ENCODE measurements around the gene LRP1.

The LRP1 gene

GRCh38 chr12:57242329-57242690 is 114.0 kb downstream of the LRP1 start:
- no peak for TF ChIP-seq TAF1 (IDR thresholded peaks at IDR 0.05; ENCODE audit: borderline replicate concordance, low read depth, low read length)
- TF ChIP-seq POLR2AphosphoS5 (IDR thresholded peaks at IDR 0.05; ENCODE audit: low read depth, low read length) = no peak
- TF ChIP-seq POLR2A (IDR thresholded peaks at IDR 0.05; ENCODE audit: low read depth, low read length) = no peak
- peak; percentile 58 for FAIRE-seq
- no peak for DNase-seq (ENCODE audit: insufficient read length)

- FAIRE-seq (peak; percentile 81), DNase-seq (ENCODE audit: insufficient read length) (peak; percentile 77)
- TF ChIP-seq TAF1 (IDR thresholded peaks at IDR 0.05; ENCODE audit: borderline replicate concordance, low read depth, low read length) (no peak), POLR2AphosphoS5 (IDR thresholded peaks at IDR 0.05; ENCODE audit: low read depth, low read length) (no peak), POLR2A (IDR thresholded peaks at IDR 0.05; ENCODE audit: low read depth, low read length) (no peak)
Measured at GRCh38 chr12:57242691-57243454, 114.6 kb downstream of the LRP1 start.

GRCh38 chr12:57243521-57244311 is 115.4 kb downstream of the LRP1 start:
- peak; percentile 82 for FAIRE-seq
- peak; percentile 72 for DNase-seq (ENCODE audit: insufficient read length)
- TF ChIP-seq TAF1 (IDR thresholded peaks at IDR 0.05; ENCODE audit: borderline replicate concordance, low read depth, low read length) (no peak), POLR2A (IDR thresholded peaks at IDR 0.05; ENCODE audit: low read depth, low read length) (no peak)

- FAIRE-seq (no peak), DNase-seq (ENCODE audit: insufficient read length) (no peak)
- no peak for TF ChIP-seq POLR2A (IDR thresholded peaks at IDR 0.05; ENCODE audit: low read depth, low read length)
- no peak for TF ChIP-seq TAF1 (IDR thresholded peaks at IDR 0.05; ENCODE audit: borderline replicate concordance, low read depth, low read length)
- no peak for TF ChIP-seq POLR2AphosphoS5 (IDR thresholded peaks at IDR 0.05; ENCODE audit: low read depth, low read length)
Measured at GRCh38 chr12:57244312-57244696, 116.0 kb downstream of the LRP1 start.

- no peak for DNase-seq (ENCODE audit: insufficient read length)
- FAIRE-seq = no peak
- no peak for TF ChIP-seq POLR2A (IDR thresholded peaks at IDR 0.05; ENCODE audit: low read depth, low read length)
- TF ChIP-seq TAF1 (IDR thresholded peaks at IDR 0.05; ENCODE audit: borderline replicate concordance, low read depth, low read length) = no peak
- no peak for TF ChIP-seq POLR2AphosphoS5 (IDR thresholded peaks at IDR 0.05; ENCODE audit: low read depth, low read length)
Measured at GRCh38 chr12:57247041-57247440, 118.8 kb downstream of the LRP1 start.

- no peak for TF ChIP-seq TAF1 (IDR thresholded peaks at IDR 0.05; ENCODE audit: borderline replicate concordance, low read depth, low read length)
- no peak for TF ChIP-seq POLR2AphosphoS5 (IDR thresholded peaks at IDR 0.05; ENCODE audit: low read depth, low read length)
- no peak for TF ChIP-seq POLR2A (IDR thresholded peaks at IDR 0.05; ENCODE audit: low read depth, low read length)
- DNase-seq (ENCODE audit: insufficient read length) = no peak
- no peak for FAIRE-seq
Measured at GRCh38 chr12:57248934-57249742, 120.9 kb downstream of the LRP1 start.

GRCh38 chr12:57250541-57250940 is 122.3 kb downstream of the LRP1 start:
- no peak for FAIRE-seq
- no peak for DNase-seq (ENCODE audit: insufficient read length)
- TF ChIP-seq POLR2AphosphoS5 (IDR thresholded peaks at IDR 0.05; ENCODE audit: low read depth, low read length) (no peak), POLR2A (IDR thresholded peaks at IDR 0.05; ENCODE audit: low read depth, low read length) (no peak), TAF1 (IDR thresholded peaks at IDR 0.05; ENCODE audit: borderline replicate concordance, low read depth, low read length) (no peak)

- TF ChIP-seq TAF1 (IDR thresholded peaks at IDR 0.05; ENCODE audit: borderline replicate concordance, low read depth, low read length) (no peak), POLR2A (IDR thresholded peaks at IDR 0.05; ENCODE audit: low read depth, low read length) (no peak)
- FAIRE-seq (no peak), DNase-seq (ENCODE audit: insufficient read length) (no peak)
Measured at GRCh38 chr12:57250956-57251355, 122.7 kb downstream of the LRP1 start, which contains the start of gene STAC3. Gene STAC3 (minus strand): TSS chr12:57251187. CDS start chr12:57249636, 1,551 bp downstream.

GRCh38 chr12:57254506-57255280 is 126.4 kb downstream of the LRP1 start:
- FAIRE-seq (no peak), DNase-seq (ENCODE audit: insufficient read length) (no peak)
- no peak for TF ChIP-seq POLR2A (IDR thresholded peaks at IDR 0.05; ENCODE audit: low read depth, low read length)
- no peak for TF ChIP-seq TAF1 (IDR thresholded peaks at IDR 0.05; ENCODE audit: borderline replicate concordance, low read depth, low read length)
- no peak for TF ChIP-seq POLR2AphosphoS5 (IDR thresholded peaks at IDR 0.05; ENCODE audit: low read depth, low read length)

- FAIRE-seq (no peak), DNase-seq (ENCODE audit: insufficient read length) (no peak)
- no peak for TF ChIP-seq POLR2A (IDR thresholded peaks at IDR 0.05; ENCODE audit: low read depth, low read length)
- no peak for TF ChIP-seq POLR2AphosphoS5 (IDR thresholded peaks at IDR 0.05; ENCODE audit: low read depth, low read length)
- no peak for TF ChIP-seq TAF1 (IDR thresholded peaks at IDR 0.05; ENCODE audit: borderline replicate concordance, low read depth, low read length)
Measured at GRCh38 chr12:57255916-57256315, 127.6 kb downstream of the LRP1 start.

All from GM12892 (cell line).